ENCODE results near the gene TSSK6. TPM values are rescaled to one million over a fixed set of nuclear protein-coding genes. Genes with fewer than 3 reads are reported as not detected.

The TSSK6 gene
- total and polyA plus RNA-seq, 2 of the 4 experiments (the other 2 are of a cell fraction), result 1.3 to 2.2 TPM

- peak; percentile 85 for TF ChIP-seq USF2 (IDR thresholded peaks at IDR 0.05; ENCODE audit: low read depth, low read length)
These were observed 50.8 kb downstream of the TSSK6 start (continued) for GRCh38 chr19:19464339-19465098.

Other genes with a start within 250 kb of the TSSK6 start
- gene TM6SF2, start 242.2 kb downstream of the TSSK6 start, total RNA-seq (2012; rRNA removed), result under 0.01 and 0.18 TPM in 2 replicates
- gene TM6SF2, start 242.2 kb downstream of the TSSK6 start, polyA plus RNA-seq (2012; rRNA removed), result 0.97 and 1.1 TPM in 2 replicates
- gene SUGP1, start 195.0 kb downstream of the TSSK6 start, total RNA-seq (2012; rRNA removed), result 35.8 and 38.3 TPM in 2 replicates
- gene SUGP1, start 195.0 kb downstream of the TSSK6 start, polyA plus RNA-seq (2012; rRNA removed), result 33.2 and 38.6 TPM in 2 replicates
- gene MAU2, start 194.7 kb downstream of the TSSK6 start, total RNA-seq (2012; rRNA removed), result 21.7 and 24.6 TPM in 2 replicates
- gene MAU2, start 194.7 kb downstream of the TSSK6 start, polyA plus RNA-seq (2012; rRNA removed), result 31.1 and 35.5 TPM in 2 replicates
- 23.5 and 32.8 TPM in 2 replicates for gene GATAD2A, start 109.9 kb downstream of the TSSK6 start, total RNA-seq (2012; rRNA removed)
- 33.2 and 44.3 TPM in 2 replicates for gene GATAD2A, start 109.9 kb downstream of the TSSK6 start, polyA plus RNA-seq (2012; rRNA removed)
- 30.6 and 33.6 TPM in 2 replicates for gene NDUFA13, start 677 bp upstream of the TSSK6 start, total RNA-seq (2012; rRNA removed)
- 667 and 912 TPM in 2 replicates for gene NDUFA13, start 677 bp upstream of the TSSK6 start, polyA plus RNA-seq (2012; rRNA removed)
- 0.56 and 0.72 TPM in 2 replicates for gene YJEFN3, start 13.4 kb upstream of the TSSK6 start, total RNA-seq (2012; rRNA removed)
- gene YJEFN3, start 13.4 kb upstream of the TSSK6 start, polyA plus RNA-seq (2012; rRNA removed), result 4.0 and 4.8 TPM in 2 replicates
- gene CILP2, start 22.7 kb upstream of the TSSK6 start, total RNA-seq (2012; rRNA removed), result 0.18 and 0.28 TPM in 2 replicates
- gene CILP2, start 22.7 kb upstream of the TSSK6 start, polyA plus RNA-seq (2012; rRNA removed), result 0.87 and 0.96 TPM in 2 replicates
- 0.90 and 1.4 TPM in 2 replicates for gene PBX4, start 103.1 kb upstream of the TSSK6 start, total RNA-seq (2012; rRNA removed)
- 2.8 and 2.9 TPM in 2 replicates for gene PBX4, start 103.1 kb upstream of the TSSK6 start, polyA plus RNA-seq (2012; rRNA removed)
- gene LPAR2, start 112.7 kb upstream of the TSSK6 start, total RNA-seq (2012; rRNA removed), result under 0.01 and 0.28 TPM in 2 replicates
- 4.1 and 5.4 TPM in 2 replicates for gene LPAR2, start 112.7 kb upstream of the TSSK6 start, polyA plus RNA-seq (2012; rRNA removed)
- gene GMIP, start 128.1 kb upstream of the TSSK6 start, total RNA-seq (2012; rRNA removed), result 4.1 and 4.4 TPM in 2 replicates
- gene GMIP, start 128.1 kb upstream of the TSSK6 start, polyA plus RNA-seq (2012; rRNA removed), result 10.9 and 11.0 TPM in 2 replicates
- 13.3 and 15.8 TPM in 2 replicates for gene ATP13A1, start 148.1 kb upstream of the TSSK6 start, total RNA-seq (2012; rRNA removed)
- gene ATP13A1, start 148.1 kb upstream of the TSSK6 start, polyA plus RNA-seq (2012; rRNA removed), result 43.8 and 44.3 TPM in 2 replicates
- gene ZNF101, start 153.3 kb upstream of the TSSK6 start, total RNA-seq (2012; rRNA removed), result 7.3 and 8.3 TPM in 2 replicates
- 2.2 and 2.8 TPM in 2 replicates for gene ZNF101, start 153.3 kb upstream of the TSSK6 start, polyA plus RNA-seq (2012; rRNA removed)
- 5.4 and 5.6 TPM in 2 replicates for gene ZNF14, start 217.6 kb upstream of the TSSK6 start, total RNA-seq (2012; rRNA removed)
- gene ZNF14, start 217.6 kb upstream of the TSSK6 start, polyA plus RNA-seq (2012; rRNA removed), result 1.0 and 1.2 TPM in 2 replicates

Data from IMR-90 (cell line).